GM18508 (cell line): ENCODE data around the gene DCTPP1.

Experiments used
- ATAC-seq: cut with Tn5 transposase; IDR thresholded peaks from one replicate; pipeline ENCODE4 v1.9.1; 2021; ENCODE audit warnings: moderate number of reproducible peaks; ENCODE audit not compliant: insufficient read depth, unreplicated experiment

DCTPP1 gene

DNA sequence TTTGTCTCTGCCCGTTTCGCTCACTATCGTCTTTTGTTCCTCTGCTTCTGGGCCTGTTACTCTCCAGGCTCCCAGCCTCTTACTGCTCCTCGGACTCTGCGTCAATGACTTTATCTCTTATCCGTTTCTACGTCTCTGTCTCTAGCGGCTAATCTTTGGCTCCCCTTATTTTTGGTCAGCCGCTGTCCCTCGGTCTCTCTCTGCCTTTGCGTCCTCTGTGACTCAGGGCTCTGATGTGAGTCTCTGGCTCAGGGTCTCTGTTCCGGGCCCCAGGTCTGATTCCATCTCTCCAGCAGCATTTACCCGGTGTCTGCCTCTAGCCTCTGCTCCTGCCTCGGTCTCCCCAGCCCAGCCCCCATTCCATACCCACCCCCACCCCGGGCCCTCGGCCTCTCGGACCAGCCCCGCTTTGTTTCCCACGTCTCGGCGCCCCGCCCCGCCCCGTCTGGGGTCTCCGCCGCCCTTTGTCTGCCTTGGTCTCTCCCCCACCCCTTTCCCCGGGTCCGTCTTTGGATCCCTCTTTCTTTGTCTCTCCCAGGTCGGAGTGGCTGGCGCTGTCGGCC is 35.2 kb downstream of the DCTPP1 start:
- no peak for ATAC-seq

DNA sequence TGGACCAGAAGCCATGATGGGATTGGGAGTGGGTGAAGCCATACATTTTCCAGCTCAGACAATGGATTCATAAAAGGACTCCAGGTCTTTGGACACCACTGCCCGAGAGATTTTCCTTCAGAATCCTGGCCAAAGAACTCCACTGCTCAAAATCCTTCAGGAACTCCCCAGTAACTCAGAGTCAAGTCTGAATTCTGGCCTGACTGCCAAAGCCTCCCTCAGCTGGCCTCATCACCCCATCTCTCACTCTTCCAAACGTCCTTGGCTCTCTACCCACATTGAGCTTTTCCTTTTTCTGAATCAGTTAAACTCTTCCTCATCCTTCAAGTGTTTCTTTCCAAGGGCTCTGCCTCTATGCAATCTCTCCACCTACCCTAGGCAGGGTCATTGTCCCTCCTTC is 46.3 kb downstream of the DCTPP1 start:
- no peak for ATAC-seq

DNA sequence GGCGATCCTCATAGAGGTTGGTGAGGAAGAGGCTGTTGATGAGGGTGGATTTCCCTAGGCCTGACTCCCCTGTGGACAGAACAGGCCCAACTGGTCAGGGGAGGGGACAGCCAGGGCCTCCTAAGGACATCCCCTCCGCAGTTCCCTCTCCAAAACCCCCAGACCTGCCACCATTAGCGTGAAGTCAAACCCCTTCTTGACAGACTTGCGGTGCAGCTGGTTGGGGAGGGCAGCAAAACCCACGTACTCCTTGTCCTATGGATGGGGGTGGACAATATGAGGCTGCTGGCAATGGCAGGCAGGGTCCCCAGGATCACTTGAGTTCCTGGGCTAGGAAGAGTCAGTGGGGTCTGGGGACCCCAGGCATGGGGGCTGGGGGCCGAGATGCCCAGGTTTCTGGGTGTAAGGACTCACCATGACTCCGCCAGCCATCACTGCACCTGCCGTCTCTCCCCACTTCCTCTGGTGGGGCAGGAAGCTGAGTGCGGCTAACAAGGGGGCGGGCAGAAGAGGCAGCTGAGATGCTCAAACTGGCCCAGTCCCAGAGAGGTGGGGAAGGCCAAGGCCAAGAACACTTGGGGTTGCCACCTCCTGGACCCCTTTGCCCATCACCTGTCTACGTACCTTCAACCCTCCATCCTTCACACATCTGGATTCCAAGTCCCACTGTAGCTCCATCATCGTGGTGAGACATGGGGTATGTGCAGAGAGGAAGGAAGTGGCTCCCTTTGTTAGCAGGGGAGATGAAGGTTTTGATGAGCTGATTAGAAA is 47.5 kb downstream of the DCTPP1 start, which contains the start of gene SEPTIN1:
Gene SEPTIN1, minus strand, starts transcription at position 451 of the 771 bp plus-strand sequence. Its CDS starts 19 bp downstream, at position 432.
- ATAC-seq, result no peak

DNA sequence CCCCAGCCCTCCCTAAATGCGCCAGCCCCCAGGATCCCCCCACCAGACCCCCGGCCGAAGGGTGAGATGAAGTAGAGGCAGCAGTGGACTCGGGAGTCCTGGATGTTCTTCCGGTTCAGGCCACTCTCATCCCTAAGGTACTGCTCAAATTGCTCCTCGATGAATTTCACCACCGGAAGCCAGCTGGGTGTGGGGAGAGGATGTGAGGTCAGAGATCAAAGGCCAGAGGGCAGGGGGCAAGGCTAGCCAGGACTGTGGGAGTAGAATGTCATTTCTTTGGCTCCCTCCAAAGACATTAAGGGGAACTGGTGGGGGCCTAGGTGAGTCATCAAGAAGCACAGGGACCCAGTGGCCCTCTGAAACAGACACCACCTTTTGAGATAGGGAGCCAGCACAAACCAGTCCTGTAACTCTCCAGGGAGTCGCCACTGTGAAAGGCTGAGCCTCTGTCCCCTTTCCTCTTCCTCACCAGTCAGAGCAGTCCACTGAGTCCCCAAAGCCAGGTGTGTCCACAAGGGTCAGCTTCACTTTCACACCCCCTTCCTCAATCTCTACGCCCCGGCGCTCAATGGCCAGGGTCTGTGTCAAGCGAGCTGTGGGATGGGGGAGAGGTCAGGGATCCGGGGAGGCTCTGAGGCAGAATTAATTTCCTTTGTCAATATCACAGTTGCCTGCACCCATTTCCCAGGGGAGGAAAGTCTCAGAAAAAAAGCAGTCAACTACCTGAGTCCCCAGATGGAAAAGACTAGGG is 48.4 kb downstream of the DCTPP1 start:
- ATAC-seq, result no peak

DNA sequence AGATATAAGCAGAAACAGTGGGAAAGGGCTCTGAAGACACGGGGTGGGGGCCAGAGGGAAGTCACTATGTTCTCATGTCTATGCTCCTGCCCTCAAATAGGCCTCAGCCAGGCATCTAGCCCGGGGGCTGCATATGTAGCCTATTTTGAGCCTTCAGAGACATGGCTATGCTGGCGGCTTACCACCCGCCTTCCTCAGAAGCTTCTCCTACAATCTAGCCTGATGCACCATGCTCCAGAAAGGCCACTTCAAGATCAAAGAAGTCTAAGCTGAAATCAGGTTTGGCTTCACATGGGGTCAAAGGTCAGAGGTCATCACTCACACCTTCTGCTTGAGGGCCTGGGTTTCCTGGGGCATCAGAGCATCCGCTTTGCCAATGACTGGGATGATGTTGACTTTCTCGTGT is 49.0 kb downstream of the DCTPP1 start:
- no peak for ATAC-seq

DNA sequence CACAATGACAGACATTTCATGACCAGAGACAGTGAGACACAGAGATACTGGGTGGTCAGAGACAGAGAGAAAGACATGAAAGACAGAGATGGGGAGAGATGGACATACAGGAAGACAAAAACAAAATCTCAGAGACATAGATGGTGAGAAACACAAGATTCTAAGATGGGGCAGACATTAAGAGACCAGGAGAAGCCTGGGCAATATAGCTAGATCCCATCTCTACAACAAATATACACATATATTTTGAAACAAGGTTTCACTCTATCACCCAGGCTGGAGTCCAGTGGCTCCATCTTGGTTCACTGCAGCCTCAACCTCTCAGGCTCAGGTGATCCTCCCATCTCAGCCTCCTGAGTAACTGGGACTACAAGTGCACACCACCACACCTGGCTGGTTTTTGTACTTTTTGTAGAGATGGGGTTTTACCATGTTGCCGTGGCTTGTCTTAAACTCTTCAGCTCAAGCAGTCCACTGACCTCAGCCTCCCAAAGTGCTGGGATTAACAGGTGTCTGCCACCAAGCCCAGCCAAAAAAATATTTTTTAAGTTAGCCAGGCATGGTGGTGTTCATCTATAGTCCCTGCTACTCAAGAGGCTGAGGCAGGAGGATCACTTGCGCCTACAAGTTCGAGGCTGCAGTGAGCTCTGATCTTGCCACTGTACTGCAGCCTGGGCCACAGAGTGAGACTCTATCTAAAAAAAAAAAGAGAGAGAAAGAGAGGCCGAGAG is 49.6 kb downstream of the DCTPP1 start:
- ATAC-seq, result no peak

DNA sequence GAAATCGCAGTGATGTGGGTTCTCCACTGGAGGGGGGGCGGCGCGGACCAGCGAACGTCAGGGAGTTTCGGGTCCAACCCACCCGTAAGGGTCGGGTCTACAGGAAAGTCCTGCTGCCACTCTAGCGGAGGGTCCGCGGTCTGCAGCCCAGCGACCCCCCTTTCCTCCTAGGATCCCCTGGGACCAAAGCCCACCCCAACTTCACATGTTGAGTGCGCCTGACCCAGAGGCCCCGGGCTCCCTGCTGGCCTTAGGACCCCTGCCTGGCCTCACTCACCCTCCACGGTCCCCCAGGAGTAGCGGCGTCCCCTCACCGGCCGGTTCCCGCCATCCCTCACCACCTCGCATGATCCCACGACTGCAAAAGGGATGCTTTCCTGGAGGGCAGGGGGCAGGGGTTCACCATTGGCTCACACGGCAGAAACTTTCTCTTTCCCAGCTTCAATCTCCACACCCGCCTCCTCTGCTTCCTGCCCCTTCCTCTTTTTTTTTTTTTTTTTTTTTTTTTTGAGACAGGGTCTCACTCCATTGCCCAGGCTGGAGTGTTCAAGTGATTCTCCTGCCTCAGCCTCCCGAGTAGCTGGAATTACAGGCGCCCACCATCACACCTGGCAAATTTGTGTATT is 50.6 kb downstream of the DCTPP1 start:
- no peak for ATAC-seq

DNA sequence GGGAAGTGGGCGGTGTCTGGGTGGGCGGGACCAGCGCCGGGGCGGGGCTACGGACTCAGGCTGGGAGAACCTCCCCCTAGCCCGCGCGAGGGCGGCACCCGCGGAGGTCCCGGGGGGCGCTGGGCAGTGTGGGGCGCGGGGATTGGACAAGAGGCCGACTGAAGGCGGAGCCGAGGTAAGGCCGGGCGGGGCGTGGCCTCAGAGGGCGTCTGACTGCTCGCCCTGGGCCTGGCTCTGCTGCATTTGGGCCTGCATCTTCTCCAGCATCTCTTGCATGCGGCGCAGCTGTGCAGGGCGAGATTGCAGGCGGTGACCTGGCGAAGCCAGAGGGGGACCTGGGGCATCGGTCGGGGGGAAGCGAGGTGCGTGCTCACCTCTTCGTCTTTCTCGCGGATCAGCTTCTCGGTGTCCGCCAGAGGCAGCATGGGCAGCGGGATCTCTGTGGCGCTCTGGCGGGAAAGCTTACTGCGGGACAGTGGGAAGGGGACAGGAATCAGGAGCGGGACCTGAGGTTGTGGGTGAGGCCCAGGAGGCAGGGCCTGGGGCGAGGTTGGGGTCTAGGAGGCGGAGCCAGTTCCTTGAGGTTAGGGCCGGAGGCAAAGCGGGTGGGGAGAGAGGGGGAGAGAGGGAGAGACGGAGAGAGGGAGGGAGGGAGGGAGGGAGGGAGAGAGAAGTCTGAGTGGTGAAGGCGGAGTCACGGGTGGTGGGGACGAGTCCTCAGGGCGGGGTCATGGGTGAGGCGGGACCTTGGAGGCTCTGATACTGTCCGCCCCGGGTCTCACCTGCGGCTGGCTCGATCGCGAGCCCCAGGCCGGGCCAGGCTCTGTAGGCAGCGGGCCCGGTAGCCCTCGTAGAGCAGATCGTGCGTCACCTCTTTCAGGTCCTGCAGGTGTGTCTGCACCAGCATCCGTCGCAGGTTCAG is 51.3 kb downstream of the DCTPP1 start:
- ATAC-seq, result peak; percentile 52

DNA sequence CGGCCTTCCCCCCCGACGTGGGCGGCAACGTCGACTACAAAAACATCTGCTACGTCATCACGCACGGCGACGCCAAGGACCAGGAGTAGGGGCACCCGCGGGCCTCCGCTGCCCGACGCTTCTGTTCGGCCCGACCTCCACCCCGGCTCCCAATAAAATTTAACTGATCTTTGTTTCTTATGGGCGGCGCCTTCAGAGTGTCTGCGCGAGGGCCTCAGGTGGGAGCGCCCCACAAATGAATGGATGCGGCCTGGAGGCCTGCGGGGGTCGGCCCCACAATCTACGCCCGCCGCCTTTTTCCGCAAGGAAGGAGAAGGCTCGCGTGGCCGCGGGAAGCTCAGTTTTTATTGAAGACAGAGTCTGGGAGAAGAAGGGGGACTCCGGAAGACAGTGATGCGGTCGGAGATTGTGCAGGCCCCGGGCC is 52.0 kb downstream of the DCTPP1 start:
- no peak for ATAC-seq

DNA sequence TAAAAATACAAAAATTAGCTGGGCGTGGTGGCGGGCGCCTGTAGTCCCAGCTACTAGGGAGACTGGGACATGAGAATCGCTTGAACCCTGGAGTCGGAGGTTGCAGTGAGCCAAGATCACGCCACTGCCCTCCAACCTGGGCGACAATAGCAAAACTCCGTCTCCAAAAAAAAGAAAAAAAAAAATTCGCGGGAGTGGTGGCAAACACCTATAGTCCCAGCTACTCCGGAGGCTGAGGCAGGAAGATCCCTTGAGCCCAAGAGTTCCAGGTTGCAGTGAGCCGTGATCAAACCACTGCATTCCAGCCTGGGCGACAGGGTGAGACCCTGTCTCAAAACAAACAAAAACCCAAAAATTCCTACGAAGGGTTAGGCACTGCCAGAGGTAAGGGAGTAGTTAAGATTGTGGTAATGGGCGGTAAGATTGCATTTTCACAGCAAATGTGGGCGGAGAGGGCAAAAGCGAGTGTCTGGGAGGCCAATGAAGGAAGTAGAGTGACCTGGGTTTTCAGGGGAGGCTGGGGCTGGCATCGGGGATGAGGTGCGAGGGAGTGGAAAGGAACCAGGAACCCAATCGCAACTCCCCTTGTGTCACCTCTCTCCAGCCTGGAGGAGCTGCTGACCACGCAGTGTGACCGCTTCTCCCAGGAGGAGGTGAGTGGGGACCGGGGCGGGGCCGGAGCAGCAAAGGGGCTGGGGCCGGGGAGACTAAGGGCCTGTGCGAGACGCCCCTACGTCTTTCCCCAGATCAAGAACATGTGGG is 52.6 kb downstream of the DCTPP1 start:
- ATAC-seq, result no peak

DNA sequence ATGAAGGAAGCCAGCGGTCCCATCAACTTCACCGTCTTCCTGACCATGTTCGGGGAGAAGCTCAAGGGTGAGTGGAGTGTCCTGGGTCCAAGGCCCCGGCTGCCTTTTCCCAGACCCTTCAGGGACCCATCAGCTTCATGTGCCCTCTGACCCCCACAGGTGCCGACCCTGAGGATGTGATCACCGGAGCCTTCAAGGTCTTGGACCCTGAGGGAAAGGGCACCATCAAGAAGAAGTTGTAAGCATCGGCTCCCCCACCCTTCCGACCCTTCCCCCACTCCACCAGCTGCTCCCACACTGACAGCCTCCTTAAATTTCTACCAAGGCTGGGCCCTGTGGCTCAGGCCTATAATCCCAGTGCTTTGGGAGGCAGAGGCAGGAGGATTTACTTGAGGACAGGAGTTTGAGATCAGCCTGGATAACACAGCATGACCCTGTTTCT is 53.3 kb downstream of the DCTPP1 start:
- no peak for ATAC-seq

DNA sequence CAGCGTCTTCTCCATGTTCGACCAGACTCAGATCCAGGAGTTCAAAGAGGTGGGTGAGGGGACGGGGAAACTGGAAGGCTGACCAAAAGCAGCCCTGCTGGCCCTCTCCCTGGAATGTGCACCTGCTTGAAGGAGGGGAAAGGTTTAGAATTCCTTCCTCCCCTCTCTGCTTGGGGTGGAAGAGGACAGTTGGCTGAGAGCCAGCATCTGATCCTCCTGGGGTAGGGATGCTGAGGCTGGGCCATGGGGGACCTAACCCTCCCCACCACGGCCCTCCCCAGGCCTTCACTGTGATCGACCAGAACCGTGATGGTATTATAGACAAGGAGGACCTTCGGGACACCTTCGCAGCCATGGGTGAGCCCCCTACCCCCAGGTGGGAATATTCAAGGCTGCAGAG is 54.0 kb downstream of the DCTPP1 start:
- no peak for ATAC-seq

DNA sequence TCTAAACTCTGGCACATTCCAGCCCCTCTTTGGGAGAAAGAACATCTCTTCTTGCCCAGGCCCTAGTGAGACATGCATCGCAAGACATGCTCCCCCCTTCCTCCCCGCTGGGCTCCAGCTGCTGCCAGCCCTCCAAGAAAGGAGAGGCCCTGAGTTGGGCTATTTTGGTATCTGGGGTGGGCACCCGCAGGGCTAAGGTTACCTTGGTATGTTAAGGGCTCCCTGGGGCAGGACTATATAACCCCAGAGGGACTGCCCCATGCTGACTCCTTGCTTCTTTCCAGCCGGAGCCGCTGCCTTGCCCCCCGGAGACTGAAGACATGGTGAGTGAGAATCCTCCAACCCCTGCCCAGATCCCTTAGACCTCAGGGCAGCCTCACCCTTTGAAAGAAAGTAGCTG is 55.3 kb downstream of the DCTPP1 start, which contains the start of gene MYL11:
Gene MYL11, plus strand, starts transcription at position 265 of the 400 bp plus-strand sequence. Its CDS starts 56 bp downstream, at position 321.
- ATAC-seq, result no peak
